Activated B cell treated with CpG ODN at 0.5 μM for 24 hours (primary cell): ENCODE data around the gene TENM4. TPM values are rescaled to one million over a fixed set of nuclear protein-coding genes. Genes with fewer than 3 reads are reported as not detected.

Experiments
- ATAC-seq: fragments of 200-7000 bp; cut with Tn5 transposase; one replicate; pipeline ENCODE4 v1.10.0; 2021; ENCODE audit warnings: low read depth, mild to moderate bottlenecking, moderate library complexity
- CTCF ChIA-PET: fragments of 350-600 bp; sonication (Branson Sonifier 250); formaldehyde crosslinking; loops from one replicate; lab custom pipeline; 2021; ENCODE audit warnings: antibody characterized with exemption; lab: Charles Lee
- POLR2A ChIA-PET: fragments of 350-600 bp; sonication (Branson Sonifier 250); formaldehyde crosslinking; loops from one replicate; lab custom pipeline; 2021; ENCODE audit warnings: antibody characterized with exemption; lab: Charles Lee
- DNase-seq: peaks from one replicate; pipeline ENCODE4 v3.0.0; 2022
- H3K27ac Mint-ChIP-seq: one replicate; pipeline ENCODE4 v1.8.0; 2020; ENCODE audit warnings: mixed read lengths
- H3K27me3 Mint-ChIP-seq: one replicate; pipeline ENCODE4 v1.8.0; 2021; ENCODE audit warnings: mixed read lengths
- H3K36me3 Mint-ChIP-seq: one replicate; pipeline ENCODE4 v1.8.0; 2021; ENCODE audit warnings: low read depth, mixed read lengths
- H3K4me1 Mint-ChIP-seq: one replicate; pipeline ENCODE4 v1.8.0; 2021; ENCODE audit warnings: mixed read lengths
- H3K4me3 Mint-ChIP-seq: one replicate; pipeline ENCODE4 v1.8.0; 2020; ENCODE audit warnings: mild to moderate bottlenecking, mixed read lengths
- H3K9me3 Mint-ChIP-seq: one replicate; pipeline ENCODE4 v1.8.0; 2020; ENCODE audit warnings: mixed read lengths
- intact Hi-C: fragments of 100-400 bp; cut with micrococcal nuclease; formaldehyde crosslinking; loops from one replicate; pipeline ENCODE4 v1.15.1; 2024
- total RNA-seq: library from RNA; stranded (reverse); gene quantifications from 2 replicates; pipeline ENCODE4 v1.2.3, GENCODE V29; 2022
- TF ChIP-seq, protein P1 (sequence below): fragments of 200-600 bp; IDR thresholded peaks from one replicate; pipeline ENCODE4 v1.8.0; 2022; ENCODE audit warnings: antibody characterized with exemption, mild to moderate bottlenecking

Gene TENM4
- total RNA-seq, 1 donor from 2014 or later: 2.4 TPM

- no peak for ATAC-seq
- no peaks in the 10 kb centered on the region for H3K9me3 Mint-ChIP-seq
- TF ChIP-seq, protein P1, sequence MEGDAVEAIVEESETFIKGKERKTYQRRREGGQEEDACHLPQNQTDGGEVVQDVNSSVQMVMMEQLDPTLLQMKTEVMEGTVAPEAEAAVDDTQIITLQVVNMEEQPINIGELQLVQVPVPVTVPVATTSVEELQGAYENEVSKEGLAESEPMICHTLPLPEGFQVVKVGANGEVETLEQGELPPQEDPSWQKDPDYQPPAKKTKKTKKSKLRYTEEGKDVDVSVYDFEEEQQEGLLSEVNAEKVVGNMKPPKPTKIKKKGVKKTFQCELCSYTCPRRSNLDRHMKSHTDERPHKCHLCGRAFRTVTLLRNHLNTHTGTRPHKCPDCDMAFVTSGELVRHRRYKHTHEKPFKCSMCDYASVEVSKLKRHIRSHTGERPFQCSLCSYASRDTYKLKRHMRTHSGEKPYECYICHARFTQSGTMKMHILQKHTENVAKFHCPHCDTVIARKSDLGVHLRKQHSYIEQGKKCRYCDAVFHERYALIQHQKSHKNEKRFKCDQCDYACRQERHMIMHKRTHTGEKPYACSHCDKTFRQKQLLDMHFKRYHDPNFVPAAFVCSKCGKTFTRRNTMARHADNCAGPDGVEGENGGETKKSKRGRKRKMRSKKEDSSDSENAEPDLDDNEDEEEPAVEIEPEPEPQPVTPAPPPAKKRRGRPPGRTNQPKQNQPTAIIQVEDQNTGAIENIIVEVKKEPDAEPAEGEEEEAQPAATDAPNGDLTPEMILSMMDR: no peak
- POLR2A ChIA-PET: no interaction called here
- H3K27me3 Mint-ChIP-seq: peaks cover 3% of the 10 kb centered on the region
- H3K27ac Mint-ChIP-seq: no peak overlapping the region
- no peak for DNase-seq
- H3K4me3 Mint-ChIP-seq: no peak overlapping the region
- no peaks in the 10 kb centered on the region for H3K36me3 Mint-ChIP-seq
- CTCF ChIA-PET: no interaction called here
- no peaks in the 10 kb centered on the region for H3K4me1 Mint-ChIP-seq
- intact Hi-C loops: no loop called here
Measured at GRCh38 chr11:79049741-79050179, 391.1 kb downstream of the TENM4 start.

DNA sequence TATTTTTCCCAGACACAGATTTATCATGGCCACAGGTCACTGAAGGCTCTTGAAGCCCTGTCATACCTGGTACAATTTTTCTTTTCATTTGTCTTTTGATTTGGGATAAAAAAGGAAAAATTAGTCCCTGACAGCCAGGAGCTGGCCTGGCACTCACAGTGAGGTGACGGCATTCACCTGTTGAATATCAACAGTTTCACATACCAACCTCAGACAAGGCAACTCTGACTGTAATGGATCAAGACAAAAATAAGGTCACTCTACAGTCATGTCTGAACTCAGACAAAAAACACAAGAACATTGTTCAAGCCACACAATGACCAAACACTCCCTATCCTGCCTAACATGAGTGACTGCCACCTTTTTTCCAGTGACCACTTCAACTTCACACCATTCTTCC, 392.9 kb downstream of the TENM4 start:
- ChIA-PET POLR2A (no interaction called here), CTCF (no interaction called here)
- H3K4me3 Mint-ChIP-seq: no peak overlapping the region
- no peaks in the 10 kb centered on the region for H3K36me3 Mint-ChIP-seq
- ATAC-seq: no peak
- H3K4me1 Mint-ChIP-seq: no peaks in the 10 kb centered on the region
- intact Hi-C loops: no loop called here
- H3K9me3 Mint-ChIP-seq: no peaks in the 10 kb centered on the region
- no peak for DNase-seq
- no peak overlapping the region for H3K27ac Mint-ChIP-seq
- TF ChIP-seq, protein P1: no peak
- H3K27me3 Mint-ChIP-seq: peaks cover 4% of the 10 kb centered on the region

- no peaks in the 10 kb centered on the region for H3K9me3 Mint-ChIP-seq
- TF ChIP-seq, protein P1: no peak
- DNase-seq: no peak
- intact Hi-C loops: no loop called here
- H3K4me3 Mint-ChIP-seq: no peak overlapping the region
- no peak for ATAC-seq
- no peak overlapping the region for H3K27ac Mint-ChIP-seq
- H3K27me3 Mint-ChIP-seq: peaks cover 4% of the 10 kb centered on the region
- H3K4me1 Mint-ChIP-seq: no peaks in the 10 kb centered on the region
- ChIA-PET POLR2A (no interaction called here), CTCF (no interaction called here)
- H3K36me3 Mint-ChIP-seq: no peaks in the 10 kb centered on the region
Measured at GRCh38 chr11:79047321-79047720, 393.5 kb downstream of the TENM4 start.

DNA sequence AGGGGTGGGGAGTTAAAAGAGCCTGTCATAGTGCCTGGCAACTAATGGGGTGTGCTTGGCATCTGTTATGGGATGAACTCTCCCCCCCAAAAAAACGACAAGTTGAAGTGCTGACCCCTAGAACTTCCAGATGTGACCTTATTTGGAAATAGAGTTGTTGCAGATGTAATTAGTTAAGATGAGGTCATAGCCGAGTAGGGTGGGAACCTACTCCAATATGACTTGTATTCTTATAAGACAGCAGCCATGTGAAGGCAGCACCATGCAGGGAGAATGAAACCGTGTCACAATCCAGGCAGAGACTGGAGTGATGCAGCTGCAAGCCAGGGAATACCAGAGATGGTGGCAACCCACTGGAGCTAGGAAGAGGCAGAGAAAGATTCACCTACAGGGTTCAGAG, 394.5 kb downstream of the TENM4 start:
- intact Hi-C loops: no loop called here
- peaks cover 4% of the 10 kb centered on the region for H3K27me3 Mint-ChIP-seq
- TF ChIP-seq, protein P1: no peak
- H3K4me3 Mint-ChIP-seq: no peak overlapping the region
- POLR2A ChIA-PET: no interaction called here
- no peak overlapping the region for H3K27ac Mint-ChIP-seq
- no peaks in the 10 kb centered on the region for H3K4me1 Mint-ChIP-seq
- no peak for DNase-seq
- CTCF ChIA-PET: no interaction called here
- H3K36me3 Mint-ChIP-seq: no peaks in the 10 kb centered on the region
- no peak for ATAC-seq
- H3K9me3 Mint-ChIP-seq: no peaks in the 10 kb centered on the region

GRCh38 chr11:79045800-79046304, 395.0 kb downstream of the TENM4 start:
- ATAC-seq (no peak), DNase-seq (no peak)
- no peaks in the 10 kb centered on the region for H3K4me1 Mint-ChIP-seq
- ChIA-PET CTCF (no interaction called here), POLR2A (no interaction called here)
- H3K27ac Mint-ChIP-seq: no peak overlapping the region
- intact Hi-C loops: no loop called here
- H3K36me3 Mint-ChIP-seq: no peaks in the 10 kb centered on the region
- TF ChIP-seq, protein P1: no peak
- no peak overlapping the region for H3K4me3 Mint-ChIP-seq
- H3K9me3 Mint-ChIP-seq: no peaks in the 10 kb centered on the region
- peaks cover 4% of the 10 kb centered on the region for H3K27me3 Mint-ChIP-seq
